ENCODE measurements around the gene KAZN.

The KAZN gene

GRCh38 chr1:14742181-14742980 lies 143.9 kb downstream of the KAZN start:
- DNase-seq (ENCODE audit: low read depth in 2 of 2), result no peak

- no peak for DNase-seq (ENCODE audit: low read depth in 2 of 2)
Measured at GRCh38 chr1:14743368-14743767, 144.9 kb downstream of the KAZN start.

GRCh38 chr1:14745001-14745720 lies 146.7 kb downstream of the KAZN start:
- no peak for DNase-seq (ENCODE audit: low read depth in 2 of 2)

GRCh38 chr1:14745789-14746188 lies 147.3 kb downstream of the KAZN start:
- DNase-seq (ENCODE audit: low read depth in 2 of 2), result no peak

- no peak for DNase-seq (ENCODE audit: low read depth in 2 of 2)
Measured at GRCh38 chr1:14746393-14746792, 147.9 kb downstream of the KAZN start.

- no peak for DNase-seq (ENCODE audit: low read depth in 2 of 2)
Measured at GRCh38 chr1:14748151-14748550, 149.7 kb downstream of the KAZN start.

GRCh38 chr1:14748977-14749376 lies 150.5 kb downstream of the KAZN start:
- DNase-seq (ENCODE audit: low read depth in 2 of 2), result no peak

- no peak for DNase-seq (ENCODE audit: low read depth in 2 of 2)
Measured at GRCh38 chr1:14750490-14750889, 152.0 kb downstream of the KAZN start.

- DNase-seq (ENCODE audit: low read depth in 2 of 2), result no peak
Measured at GRCh38 chr1:14755518-14756252, 157.2 kb downstream of the KAZN start.

GRCh38 chr1:14756589-14757285 lies 158.3 kb downstream of the KAZN start:
- DNase-seq (ENCODE audit: low read depth in 2 of 2), result no peak

- no peak for DNase-seq (ENCODE audit: low read depth in 2 of 2)
Measured at GRCh38 chr1:14757286-14757625, 158.8 kb downstream of the KAZN start.

GRCh38 chr1:14759042-14759818 lies 160.7 kb downstream of the KAZN start:
- DNase-seq (ENCODE audit: low read depth in 2 of 2), result no peak

- no peak for DNase-seq (ENCODE audit: low read depth in 2 of 2)
Measured at GRCh38 chr1:14759843-14760242, 161.4 kb downstream of the KAZN start.

GRCh38 chr1:14760780-14761179 lies 162.3 kb downstream of the KAZN start:
- DNase-seq (ENCODE audit: low read depth in 2 of 2), result no peak

GRCh38 chr1:14761291-14762153 lies 163.0 kb downstream of the KAZN start:
- DNase-seq (ENCODE audit: low read depth in 2 of 2), result no peak

- DNase-seq (ENCODE audit: low read depth in 2 of 2), result no peak
Measured at GRCh38 chr1:14763977-14764376, 165.5 kb downstream of the KAZN start.

GRCh38 chr1:14765773-14766172 lies 167.3 kb downstream of the KAZN start:
- no peak for DNase-seq (ENCODE audit: low read depth in 2 of 2)

- no peak for DNase-seq (ENCODE audit: low read depth in 2 of 2)
Measured at GRCh38 chr1:14767075-14767474, 168.6 kb downstream of the KAZN start.

GRCh38 chr1:14768582-14769304 lies 170.3 kb downstream of the KAZN start:
- no peak for DNase-seq (ENCODE audit: low read depth in 2 of 2)

All from stimulated activated CD4-positive, alpha-beta T cell treated with anti-CD3 and anti-CD28 coated beads, Interleukin-15, amount 100 ng/mL, for 48 hours (primary cell).